K562 (cell line): ENCODE results near the gene LMTK2. TPM values are rescaled to one million over a fixed set of nuclear protein-coding genes. Genes with fewer than 3 reads are reported as not detected.
A peak's percentile ranks its signal among the peaks of the same experiment; 100 is the strongest.

Source experiments
- ATAC-seq: fragments of 200-7000 bp; cut with Tn5 transposase; 3 replicates; pipeline ENCODE4 v1.9.1; 2020; ENCODE audit warnings: moderate library complexity
- BruUV-seq: library from RNA; stranded (reverse); fragments of 400-500 nt; replicated peaks from 2 replicates; lab custom pipeline; 2021; lab: Mats Ljungman, UMichigan
- CTCF ChIA-PET: fragments of 300-600 bp; formaldehyde crosslinking; extraction: SDS; loops from one replicate; lab custom pipeline; 2021; ENCODE audit warnings: low intra/inter-chr PET ratio; lab: Yijun Ruan, JAX
- POLR2A ChIA-PET: fragments of 300-600, 350-650 bp; sonication (Branson Sonifier 250); formaldehyde crosslinking; extraction: SDS; loops from one replicate; lab custom pipeline; 2021; ENCODE audit warnings: antibody characterized with exemption, inconsistent platforms; lab: Yijun Ruan, JAX
- DNase-seq, 4 experiments: peaks; one replicate each; pipeline versions ENCODE4 v3.0.0 to v3.0.0-alpha.2; 2011 to 2018; ENCODE audit warnings: low spot score in 3 of 4, mixed read lengths in 3 of 4; ENCODE audit errors: extremely low read depth in 1 of 4
- FAIRE-seq: peaks from 2 replicates; lab custom pipeline; 2011; peaks lifted over from hg19 to GRCh38; lab: Jason Lieb, UNC
- H2AFZ ChIP-seq: 2 replicates; pipeline ENCODE4 v1.6.0; 2011; ENCODE audit warnings: low read depth, low read length, control low read depth, inconsistent platforms
- H3K27ac ChIP-seq: fragments of 200-600 bp; 3 replicates; pipeline ENCODE4 v1.8.0; 2011; ENCODE audit warnings: low read depth, mild to moderate bottlenecking, control low read depth, inconsistent platforms, low read length, moderate library complexity, mixed read lengths; ENCODE audit errors: extremely low read depth
- H3K27me3 ChIP-seq, 2 experiments: fragments of 300-600 bp in 1 of 2; 2 replicates in 1 of 2; 3 replicates in 1 of 2; pipeline versions ENCODE4 v1.6.0 to v1.8.0; 2011; ENCODE audit warnings: inconsistent platforms in 2 of 2, low read length in 2 of 2, mild to moderate bottlenecking in 1 of 2, mixed read lengths in 1 of 2, moderate library complexity in 1 of 2; ENCODE audit not compliant: control insufficient read depth in 2 of 2, insufficient read depth in 2 of 2
- H3K36me3 ChIP-seq: fragments of 300-600 bp; 3 replicates; pipeline ENCODE4 v1.8.0; 2011; ENCODE audit warnings: mild to moderate bottlenecking, low read length, inconsistent platforms; ENCODE audit not compliant: control insufficient read depth, insufficient read depth
- H3K4me1 ChIP-seq, 2 experiments: fragments of 200-600 bp in 1 of 2; replicated peaks in 1 of 2; 2 replicates in 1 of 2; 3 replicates in 1 of 2; pipeline versions ENCODE4 v1.5.1 to v1.8.0; 2011; ENCODE audit warnings: inconsistent platforms in 2 of 2, low read length in 2 of 2, mild to moderate bottlenecking in 1 of 2, mixed read lengths in 1 of 2, moderate library complexity in 1 of 2; ENCODE audit not compliant: control insufficient read depth in 2 of 2, insufficient read depth in 2 of 2
- H3K4me2 ChIP-seq: 2 replicates; pipeline ENCODE4 v1.6.1; 2011; ENCODE audit warnings: low read length, control low read depth, inconsistent platforms, mixed read lengths; ENCODE audit not compliant: insufficient read depth
- H3K4me3 ChIP-seq: fragments of 200-600 bp; sonication (generic), shearing (Covaris generic); 2 replicates; pipeline ENCODE4 v1.5.1; 2016; ENCODE audit warnings: control low read depth, inconsistent platforms
- H3K79me2 ChIP-seq: fragments of 200-600 bp; 3 replicates; pipeline ENCODE4 v1.8.0; 2011; ENCODE audit warnings: low read length, inconsistent platforms; ENCODE audit not compliant: control insufficient read depth, insufficient read depth
- H3K9ac ChIP-seq, 2 experiments: 2 replicates each; pipeline versions ENCODE4 v1.6.0 to v1.6.1; 2011; ENCODE audit warnings: low read depth in 2 of 2, low read length in 2 of 2, control low read depth in 1 of 2, inconsistent platforms in 1 of 2, mild to moderate bottlenecking in 1 of 2, mixed read lengths in 1 of 2; ENCODE audit not compliant: insufficient read depth in 1 of 2
- H3K9me1 ChIP-seq: one replicate; pipeline ENCODE4 v1.6.0; 2011; ENCODE audit warnings: inconsistent platforms, mild to moderate bottlenecking, low read length, moderate library complexity; ENCODE audit not compliant: control insufficient read depth, insufficient read depth
- H3K9me3 ChIP-seq: replicated peaks from 2 replicates; pipeline ENCODE4 v1.5.1; 2011; ENCODE audit warnings: low read depth, low read length, inconsistent platforms; ENCODE audit not compliant: control insufficient read depth, insufficient read depth
- H4K20me1 ChIP-seq: replicated peaks from 2 replicates; pipeline ENCODE4 v1.6.1; 2011; ENCODE audit warnings: low read length, inconsistent platforms, mixed read lengths; ENCODE audit not compliant: control insufficient read depth, insufficient read depth
- CBX3 ChIP-seq, 2 experiments: IDR thresholded peaks; 1 replicate in 1 of 2; 2 replicates in 1 of 2; pipeline ENCODE4 v1.6.1; 2012; ENCODE audit warnings: inconsistent platforms in 2 of 2, low read length in 2 of 2, borderline replicate concordance in 1 of 2, control low read depth in 1 of 2
- FOXK2 ChIP-seq, 2 experiments: fragments of 450-650 bp; IDR thresholded peaks in 1 of 2; conservative IDR thresholded peaks in 1 of 2; 2 replicates each; pipeline ENCODE4 v1.6.1; 2016; ENCODE audit warnings: low read depth in 2 of 2, mild to moderate bottlenecking in 1 of 2
- MBD1 ChIP-seq: fragments of 250-450 bp; sonication (Bioruptor Pico); IDR thresholded peaks from 2 replicates; pipeline ENCODE4 v1.8.0; 2022; ENCODE audit warnings: inconsistent platforms
- POLR2AphosphoS5 ChIP-seq: IDR thresholded peaks from 2 replicates; pipeline ENCODE4 v1.6.1; 2011; ENCODE audit warnings: mild to moderate bottlenecking, low read depth, low read length, moderate library complexity; ENCODE audit not compliant: control insufficient read depth, insufficient read depth
- ZNF764 ChIP-seq: fragments of 250-450 bp; sonication (Bioruptor Pico); IDR thresholded peaks from 2 replicates; pipeline ENCODE4 v1.4.0; 2020; ENCODE audit warnings: low read depth, mild to moderate bottlenecking, moderate library complexity
- WGBS: fragments of 100-300 bp; shearing (Covaris generic); methylation state at CpG from one replicate; pipeline ENCODE4 v1.1.6; 2016; ENCODE audit warnings: low coverage, mixed read lengths; ENCODE audit not compliant: insufficient coverage; ENCODE audit errors: missing lambda C conversion rate; 5-methylcytosine and 5-hydroxymethylcytosine counted together
- in situ Hi-C: fragments of 300-500 bp; cut with MboI; formaldehyde crosslinking; loops from 4 replicates; pipeline ENCODE4 v1.15.0; 2018; ENCODE audit warnings: inconsistent platforms, mixed read lengths
- intact Hi-C: fragments of 100-400 bp; cut with micrococcal nuclease; formaldehyde crosslinking; loops from 2 replicates; pipeline ENCODE4 v1.14.2; 2022
- polyA plus RNA-seq, 8 experiments: library from polyadenylated mRNA; depleted of rRNA in 4 of 8; stranded (reverse) in 5 of 8; unstranded in 3 of 8; fragments of >200 nt; fragmentation: Nextera tagmentation in 2 of 8; fragmentation: Illumina TruSeq in 1 of 8; extraction: Ambion mirVana in 2 of 8; extraction: Trizol in 1 of 8; gene quantifications; 2 replicates each; pipeline versions ENCODE4 v1.2.1 to v1.2.3, GENCODE V29; 2011 to 2014; ENCODE audit warnings: inconsistent platforms in 1 of 8, missing spikeins in 1 of 8
- total RNA-seq, 7 experiments: library from RNA; depleted of rRNA in 6 of 7; stranded (reverse); fragments of >200 nt in 6 of 7; fragmentation: Illumina TruSeq in 2 of 7; extraction: Trizol in 2 of 7; gene quantifications; 2 replicates each; pipeline versions ENCODE4 v1.2.1 to v1.2.3, GENCODE V29; 2011 to 2021; ENCODE audit warnings: low replicate concordance in 1 of 7

The LMTK2 gene
- total and polyA plus RNA-seq, 9 of the 15 experiments (the other 6 are each of a cell fraction or from before 2014, with no cell fraction given): 0.78 to 16.4 (median 6.3) TPM

GRCh38 chr7:98174334-98175259 lies 67.9 kb downstream of the LMTK2 start:
- H3K4me3 ChIP-seq: no peak overlapping the region
- FAIRE-seq (peak; percentile 69), ATAC-seq (peak; percentile 55), DNase-seq (peak in 1 of 4 experiments; percentile 6)
- BruUV-seq: no TSS peak
- no peaks in the 10 kb centered on the region for H3K27me3 ChIP-seq
- H3K79me2 ChIP-seq: no peaks in the 10 kb centered on the region
- H3K9me3 ChIP-seq: no peaks in the 10 kb centered on the region
- no peak overlapping the region for H2AFZ ChIP-seq
- H3K9ac ChIP-seq: peak overlapping the region in 1 of 2 experiments; percentile 39; a peak in 1 of 4 replicates
- peaks cover 14 to 15% of the 10 kb centered on the region in 2 experiments for H3K4me1 ChIP-seq
- ChIA-PET CTCF (no interaction called here), POLR2A (interaction anchor here (1.0 kb wide), 1 partner anchor 152 kb away, joined by 3 read pairs; no protein-coding TSS in a partner anchor)
- peaks cover 13% of the 10 kb centered on the region for H3K9me1 ChIP-seq
- TF ChIP-seq ZNF764 (CRISPR knock-in tag) (no peak), FOXK2 (conservative IDR thresholded peaks at IDR 0.05 in 1 of 2, IDR thresholded peaks at IDR 0.05 in 1 of 2; ENCODE audit: low read depth in 2 of 2) (no peak), CBX3 (IDR thresholded peaks at IDR 0.05; ENCODE audit: borderline replicate concordance in 1 of 2, low read length in 2 of 2) (no peak), MBD1 (no peak), POLR2AphosphoS5 (0 out of 2 replicates have a peak, but pooled peaks have one; percentile 9)
- H3K27ac ChIP-seq: no peak overlapping the region
- peaks cover 11% of the 10 kb centered on the region; the same call in 1 of the 2 replicates for H4K20me1 ChIP-seq
- peak overlapping the region; percentile 32 for H3K4me2 ChIP-seq
- 69% methylated on average over 20 of the region's 20 CpGs for WGBS
- peaks cover 44% of the 10 kb centered on the region for H3K36me3 ChIP-seq
- intact Hi-C loops: no loop called here
- in situ Hi-C loops: loop anchor here (5.0 kb wide), 1 partner anchor 152 kb away; no protein-coding TSS in a partner anchor
